Transverse colon (tissue), 4 donors: ENCODE measurements around the gene SMIM45.

Experiments used
- DNase-seq: peaks from one replicate; pipeline ENCODE4 v3.0.0-alpha.2; 2019
- H3K27ac ChIP-seq, 4 donors: fragments of 200-600 bp; sonication (generic); 2 replicates each; pipeline ENCODE4 v1.5.1; 2016 to 2018; ENCODE audit warnings: inconsistent platforms in 4 of 4
- H3K27me3 ChIP-seq: fragments of 200-600 bp; sonication (generic); 2 replicates; pipeline ENCODE4 v1.5.1; 2017; ENCODE audit warnings: inconsistent platforms
- H3K36me3 ChIP-seq, 4 donors: fragments of 200-600 bp; sonication (generic); 2 replicates each; pipeline ENCODE4 v1.5.1; 2017 to 2019; ENCODE audit warnings: inconsistent platforms in 4 of 4
- H3K4me1 ChIP-seq, 4 donors: fragments of 200-600 bp; sonication (generic); 2 replicates each; pipeline ENCODE4 v1.5.1; 2017 to 2020; ENCODE audit warnings: inconsistent platforms in 4 of 4
- H3K4me3 ChIP-seq, 4 donors: fragments of 200-600 bp; sonication (generic); 1 replicate in 1 of 4; 2 replicates in 3 of 4; pipeline versions ENCODE4 v1.5.1 to v1.6.1; 2017 to 2019; ENCODE audit warnings: inconsistent platforms in 4 of 4
- H3K9me3 ChIP-seq, 2 donors: fragments of 200-600 bp; sonication (generic); 2 replicates each; pipeline ENCODE4 v1.5.1; 2017 to 2019; ENCODE audit warnings: inconsistent platforms in 2 of 2
- EP300 ChIP-seq: sonication (generic); formaldehyde crosslinking; IDR thresholded peaks from one replicate; pipeline ENCODE4 v1.6.1; 2017; ENCODE audit warnings: antibody characterized with exemption, low read depth
- POLR2A ChIP-seq: fragments of 450-650 bp; IDR thresholded peaks from one replicate; pipeline ENCODE4 v1.6.1; 2016; ENCODE audit warnings: antibody characterized with exemption, mild to moderate bottlenecking, moderate library complexity
- POLR2AphosphoS5 ChIP-seq, 3 donors: sonication (generic); formaldehyde crosslinking; IDR thresholded peaks; one replicate each; pipeline ENCODE4 v1.6.1; 2016; ENCODE audit warnings: antibody characterized with exemption in 3 of 3
- WGBS, 2 donors: methylation state at CpG; one replicate each; pipeline ENCODE4 v1.1.5; 2018; ENCODE audit warnings: low coverage in 1 of 2; 5-methylcytosine and 5-hydroxymethylcytosine counted together
- in situ Hi-C, 4 donors: fragments of 200-750 bp; cut with MboI; loops; one replicate each; pipeline versions ENCODE4 v1.15.0 to v1.15.1; 2017; ENCODE audit warnings: low sequenced_read_pairs in 3 of 4, low pct_ligation_motif_present in 1 of 4, low pct_unique_long_range_greater_than_20kb in 1 of 4
- intact Hi-C: fragments of 100-400 bp; cut with DNase I; formaldehyde crosslinking; loops from one replicate; pipeline ENCODE4 v1.15.1; 2023; ENCODE audit warnings: low total_unique reads
- TF ChIP-seq, protein P1 (sequence below), 5 experiments: fragments of 200-600 bp in 3 of 5; fragments of 450-650 bp in 2 of 5; sonication (generic) in 3 of 5; IDR thresholded peaks; 1 replicate in 2 of 5; 2 replicates in 3 of 5; pipeline ENCODE4 v1.5.1; 2016 to 2017; ENCODE audit warnings: antibody characterized with exemption in 5 of 5, inconsistent platforms in 3 of 5, mild to moderate bottlenecking in 2 of 5, moderate library complexity in 1 of 5

The SMIM45 gene

DNA sequence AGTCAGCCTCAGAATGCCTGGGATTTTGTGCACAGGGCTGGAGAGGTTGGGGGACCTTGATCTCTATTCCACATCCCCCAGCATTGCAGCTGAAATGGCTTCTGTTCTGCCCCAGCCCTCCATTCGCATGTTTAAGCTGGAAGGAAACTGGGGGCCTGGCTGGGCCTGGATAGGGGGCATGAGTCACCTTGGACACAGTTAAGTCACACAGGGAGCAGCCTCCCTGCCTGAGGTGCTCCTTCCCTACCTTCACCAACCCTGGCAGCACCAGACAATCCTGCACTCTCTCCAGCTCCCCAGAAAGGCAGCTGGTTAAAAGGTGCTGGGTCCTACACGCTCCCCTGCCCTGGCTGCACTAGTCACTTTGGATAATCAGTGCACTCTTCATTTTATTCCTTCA lies 763 bp downstream of the SMIM45 start:
- TF ChIP-seq POLR2AphosphoS5 (IDR thresholded peaks at IDR 0.05) (no peak), POLR2A (no peak), EP300 (no peak)
- TF ChIP-seq, protein P1, sequence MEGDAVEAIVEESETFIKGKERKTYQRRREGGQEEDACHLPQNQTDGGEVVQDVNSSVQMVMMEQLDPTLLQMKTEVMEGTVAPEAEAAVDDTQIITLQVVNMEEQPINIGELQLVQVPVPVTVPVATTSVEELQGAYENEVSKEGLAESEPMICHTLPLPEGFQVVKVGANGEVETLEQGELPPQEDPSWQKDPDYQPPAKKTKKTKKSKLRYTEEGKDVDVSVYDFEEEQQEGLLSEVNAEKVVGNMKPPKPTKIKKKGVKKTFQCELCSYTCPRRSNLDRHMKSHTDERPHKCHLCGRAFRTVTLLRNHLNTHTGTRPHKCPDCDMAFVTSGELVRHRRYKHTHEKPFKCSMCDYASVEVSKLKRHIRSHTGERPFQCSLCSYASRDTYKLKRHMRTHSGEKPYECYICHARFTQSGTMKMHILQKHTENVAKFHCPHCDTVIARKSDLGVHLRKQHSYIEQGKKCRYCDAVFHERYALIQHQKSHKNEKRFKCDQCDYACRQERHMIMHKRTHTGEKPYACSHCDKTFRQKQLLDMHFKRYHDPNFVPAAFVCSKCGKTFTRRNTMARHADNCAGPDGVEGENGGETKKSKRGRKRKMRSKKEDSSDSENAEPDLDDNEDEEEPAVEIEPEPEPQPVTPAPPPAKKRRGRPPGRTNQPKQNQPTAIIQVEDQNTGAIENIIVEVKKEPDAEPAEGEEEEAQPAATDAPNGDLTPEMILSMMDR (IDR thresholded peaks at IDR 0.05): no peak
- H3K4me1 ChIP-seq: peaks cover 0 to 5% (median 2%) of the 10 kb centered on the region in 4 donors
- H3K36me3 ChIP-seq: no peaks in the 10 kb centered on the region
- H3K9me3 ChIP-seq: no peaks in the 10 kb centered on the region
- 94% methylated on average over 2 of the region's 2 CpGs; no CpG with 5 or more reads in 1 of the 2 donors for WGBS, 2 donors
- no peak overlapping the region for H3K27ac ChIP-seq
- DNase-seq: no peak
- intact Hi-C loops (no loop called here), in situ Hi-C loops (loop anchor here (25.0 kb wide), 1 partner anchor 485 kb away; the partner anchor contains the start of gene NFAM1 (in 4 of the 4))
- H3K27me3 ChIP-seq: no peaks in the 10 kb centered on the region
- H3K4me3 ChIP-seq: no peak overlapping the region

DNA sequence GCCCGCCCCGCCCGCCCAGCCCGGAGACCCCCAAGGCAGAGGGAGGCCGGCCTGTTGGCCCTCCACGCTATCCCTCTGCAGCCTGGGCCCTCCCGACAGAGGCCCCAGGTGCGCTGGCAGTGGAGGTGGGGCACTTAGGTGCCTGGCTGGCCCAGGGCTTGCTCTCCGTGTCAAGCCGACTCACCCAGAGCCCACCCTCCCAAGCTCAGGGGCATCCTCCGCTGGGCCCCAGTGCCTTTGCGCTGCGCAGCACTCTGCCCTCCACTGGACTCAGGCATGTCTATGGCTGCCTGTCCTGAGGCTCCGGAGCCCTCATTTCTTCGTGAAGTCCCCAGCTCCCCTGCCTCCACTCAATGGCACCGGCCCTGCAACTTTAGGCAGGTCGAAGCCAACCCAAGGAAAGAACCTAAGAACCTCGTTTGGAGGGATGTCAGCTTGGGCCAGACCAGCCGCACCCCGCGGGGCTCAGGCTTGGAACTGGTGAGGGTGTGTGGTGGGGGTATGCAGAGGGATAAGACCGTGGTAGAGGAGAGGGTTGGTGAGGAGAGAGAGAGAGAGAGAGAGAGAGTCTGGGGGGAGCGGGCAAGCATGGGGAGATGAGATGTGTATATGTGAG lies 6.1 kb downstream of the SMIM45 start:
- in situ Hi-C loops: loop anchor here (25.0 kb wide), 1 partner anchor 479 kb away; the partner anchor contains the start of gene NFAM1 (in 4 of the 4)
- no peak for TF ChIP-seq POLR2AphosphoS5 (IDR thresholded peaks at IDR 0.05)
- TF ChIP-seq POLR2A: no peak
- TF ChIP-seq, protein P1 (IDR thresholded peaks at IDR 0.05): peak in 1 of 5 experiments; percentile 22
- TF ChIP-seq EP300: no peak
- Histone ChIP-seq H3K27me3 (peaks cover 5% of the 10 kb centered on the region), H3K9me3 (no peaks in the 10 kb centered on the region), H3K4me1 (peaks cover 0 to 8% (median 4%) of the 10 kb centered on the region in 4 donors), H3K36me3 (no peaks in the 10 kb centered on the region), H3K4me3 (peak overlapping the region in 3 of 4 donors; percentile 18 to 35 (median 20)), H3K27ac (no peak overlapping the region)
- 44 to 76% methylated on average over 6 to 22 of the region's 23 CpGs for WGBS, 2 donors
- intact Hi-C loops: no loop called here
- DNase-seq: no peak

DNA sequence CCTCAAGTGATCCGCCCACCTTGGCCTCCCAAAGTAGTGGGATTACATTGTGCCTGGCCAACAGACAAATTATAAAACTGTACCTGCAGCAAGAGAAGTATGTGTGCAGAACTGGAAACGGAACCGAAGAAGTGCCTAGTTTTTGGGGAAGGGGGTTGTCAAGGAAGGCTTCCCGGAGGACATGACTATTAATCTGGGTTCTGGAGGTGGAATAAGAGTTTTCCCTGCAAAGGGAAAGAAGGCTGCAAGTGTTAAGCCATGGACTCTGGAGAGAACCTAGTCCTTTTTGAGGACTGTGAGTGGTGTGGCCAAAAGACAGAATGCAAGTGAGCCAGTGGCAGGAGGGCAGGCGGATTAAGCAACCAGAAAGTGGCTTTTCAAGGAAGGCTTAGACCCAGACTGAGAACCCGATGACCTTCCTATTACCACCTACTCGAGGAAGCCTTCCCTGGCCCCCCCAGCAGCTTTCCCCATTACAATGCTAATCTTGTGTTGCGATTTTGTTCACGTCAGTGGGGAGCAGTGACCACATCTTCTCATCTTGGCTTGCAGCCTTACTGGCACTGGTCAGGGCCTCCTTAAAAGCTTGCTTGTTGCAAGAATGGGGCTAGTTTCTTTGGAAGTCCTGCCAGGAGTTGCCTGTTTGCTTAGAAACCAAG lies 11.6 kb downstream of the SMIM45 start:
- no peaks in the 10 kb centered on the region for H3K27me3 ChIP-seq

DNA sequence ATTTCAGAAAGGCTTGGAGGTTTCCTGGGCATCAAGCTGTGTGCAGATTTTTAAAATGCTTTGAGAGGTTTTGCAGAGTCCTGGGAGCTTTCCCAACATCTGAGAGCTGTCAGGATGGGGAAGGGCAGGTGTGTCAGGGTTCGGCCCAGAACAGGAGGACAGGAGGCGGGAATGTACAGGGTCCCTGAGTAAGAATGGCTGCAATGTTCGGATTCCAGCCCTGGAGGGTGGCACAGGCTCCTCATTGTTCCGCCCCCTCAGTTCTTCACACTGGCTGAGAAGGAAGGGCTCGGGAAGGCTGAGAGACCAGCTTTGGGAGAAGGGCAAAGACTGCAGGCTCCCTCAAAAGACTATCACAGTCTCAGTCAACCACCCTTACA lies 12.2 kb downstream of the SMIM45 start:
- no peak overlapping the region for H3K27ac ChIP-seq

More for the DNA sequence above, 11.6 kb downstream of the SMIM45 start:
- in situ Hi-C loops: loop anchor here (25.0 kb wide), 1 partner anchor 474 kb away; the partner anchor contains the start of gene NFAM1 (in 4 of the 4)
- Histone ChIP-seq H3K9me3 (no peaks in the 10 kb centered on the region), H3K4me3 (no peak overlapping the region), H3K27ac (no peak overlapping the region), H3K4me1 (no peaks in the 10 kb centered on the region), H3K36me3 (no peaks in the 10 kb centered on the region)
- intact Hi-C loops: no loop called here
- DNase-seq: no peak
- no peak for TF ChIP-seq POLR2AphosphoS5 (IDR thresholded peaks at IDR 0.05)
- no peak for TF ChIP-seq EP300
- no peak for TF ChIP-seq POLR2A
- TF ChIP-seq, protein P1 (IDR thresholded peaks at IDR 0.05): no peak
- WGBS, 2 donors: 78 to 90% methylated on average over 4 to 9 of the region's 9 CpGs

More for the DNA sequence above, 12.2 kb downstream of the SMIM45 start:
- DNase-seq: no peak
- Histone ChIP-seq H3K27me3 (no peaks in the 10 kb centered on the region), H3K36me3 (no peaks in the 10 kb centered on the region), H3K4me1 (no peaks in the 10 kb centered on the region), H3K9me3 (no peaks in the 10 kb centered on the region), H3K4me3 (no peak overlapping the region)
- intact Hi-C loops (no loop called here), in situ Hi-C loops (loop anchor here (25.0 kb wide), 1 partner anchor 473 kb away; the partner anchor contains the start of gene NFAM1 (in 4 of the 4))
- 90 to 92% methylated on average over 2 to 5 of the region's 5 CpGs for WGBS, 2 donors
- TF ChIP-seq EP300 (no peak), POLR2AphosphoS5 (IDR thresholded peaks at IDR 0.05) (no peak), POLR2A (no peak)
- TF ChIP-seq, protein P1 (IDR thresholded peaks at IDR 0.05): no peak
